Inflammatory macrophage treated with lipopolysaccharide for 1 hour (primary cell): ENCODE measurements around the gene KRTAP5-9.
"Not testable (repeated sequence)": the region's sequence is repeated elsewhere in the genome, so short reads cannot be mapped to it uniquely, and the experiment has no call there.

Experiments used
- DNase-seq, 2 donors: peaks; one replicate each; pipeline ENCODE4 v3.0.0-alpha.2; 2020 to 2022

The KRTAP5-9 gene

DNA sequence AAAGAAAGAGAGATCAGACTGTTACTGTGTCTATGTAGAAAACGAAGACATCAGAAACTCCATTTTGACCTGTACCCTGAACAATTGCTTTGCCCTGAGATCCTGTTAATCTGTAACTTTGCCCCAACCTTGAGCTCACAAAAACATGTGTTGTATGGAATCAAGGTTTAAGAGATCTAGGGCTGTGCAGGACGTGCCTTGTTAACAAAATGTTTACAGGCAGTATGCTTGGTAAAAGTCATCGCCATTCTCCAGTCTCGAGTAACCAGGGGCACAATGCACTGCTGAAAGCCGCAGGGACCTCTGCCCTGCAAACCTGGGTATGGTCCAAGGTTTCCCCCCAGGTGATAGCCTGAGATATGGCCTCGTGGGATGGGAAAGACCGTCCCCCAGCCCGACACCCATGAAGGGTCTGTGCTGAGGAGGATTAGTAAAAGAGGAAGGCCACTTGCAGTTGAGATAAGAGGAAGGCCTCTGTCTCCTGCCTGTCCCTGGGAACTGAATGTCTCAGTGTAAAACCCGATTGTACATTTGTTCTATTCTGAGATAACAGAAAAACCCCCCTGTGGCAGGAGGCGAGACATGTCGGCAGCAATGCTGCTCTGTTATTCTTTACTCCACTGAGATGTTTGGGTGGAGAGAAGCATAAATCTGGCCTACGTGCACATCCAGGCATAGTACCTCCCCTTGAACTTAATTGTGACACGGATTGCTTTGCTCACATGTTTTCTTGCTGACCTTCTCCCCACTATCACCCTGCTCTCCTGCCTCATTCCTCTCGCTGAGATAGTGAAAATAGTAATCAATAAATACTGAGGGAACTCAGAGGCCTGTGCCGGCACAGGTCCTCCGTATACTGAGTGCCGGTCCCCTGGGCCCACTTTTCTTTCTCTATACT is 13.3 kb upstream of the KRTAP5-9 start:
- peak in 1 of 2 donors; percentile 9 for DNase-seq

DNA sequence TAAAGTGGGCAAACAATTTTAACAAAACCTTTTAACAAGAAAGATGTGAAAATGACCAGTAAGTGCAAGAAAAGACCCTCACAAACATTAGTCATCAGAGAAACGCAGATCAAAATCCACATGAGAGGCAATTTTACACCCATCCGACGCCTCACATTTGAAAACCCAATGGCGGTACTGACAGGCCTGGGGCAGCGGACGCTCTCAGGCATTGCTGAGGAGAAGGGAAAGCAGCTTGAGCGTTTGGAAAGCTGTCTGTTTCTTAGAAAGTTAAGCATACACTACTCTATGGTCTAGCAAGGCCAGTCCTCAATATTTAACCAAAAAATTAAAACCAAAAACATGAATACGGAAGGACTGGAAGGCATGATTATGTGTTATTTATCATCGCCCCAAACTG is 12.4 kb upstream of the KRTAP5-9 start:
- DNase-seq: no peak

DNA sequence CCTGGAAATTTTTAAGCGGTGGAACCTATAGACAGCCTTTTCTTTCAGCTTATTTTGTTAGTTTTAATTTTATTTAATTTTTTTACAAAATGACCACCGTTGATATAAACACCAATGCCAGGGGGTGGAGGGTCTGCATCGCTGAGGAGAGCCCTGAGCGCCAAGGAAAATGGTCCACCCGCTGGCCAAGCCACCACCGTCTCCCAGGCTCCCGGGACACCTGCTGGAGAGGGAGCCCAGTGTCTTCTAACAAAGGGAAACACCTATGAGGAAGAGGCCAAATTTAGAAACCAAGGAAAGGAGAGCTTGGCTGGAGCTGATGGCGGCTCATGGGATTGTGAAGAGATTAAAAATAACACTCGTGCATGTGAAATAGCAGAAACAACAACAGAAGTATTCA is 10.7 kb upstream of the KRTAP5-9 start:
- DNase-seq: no peak

DNA sequence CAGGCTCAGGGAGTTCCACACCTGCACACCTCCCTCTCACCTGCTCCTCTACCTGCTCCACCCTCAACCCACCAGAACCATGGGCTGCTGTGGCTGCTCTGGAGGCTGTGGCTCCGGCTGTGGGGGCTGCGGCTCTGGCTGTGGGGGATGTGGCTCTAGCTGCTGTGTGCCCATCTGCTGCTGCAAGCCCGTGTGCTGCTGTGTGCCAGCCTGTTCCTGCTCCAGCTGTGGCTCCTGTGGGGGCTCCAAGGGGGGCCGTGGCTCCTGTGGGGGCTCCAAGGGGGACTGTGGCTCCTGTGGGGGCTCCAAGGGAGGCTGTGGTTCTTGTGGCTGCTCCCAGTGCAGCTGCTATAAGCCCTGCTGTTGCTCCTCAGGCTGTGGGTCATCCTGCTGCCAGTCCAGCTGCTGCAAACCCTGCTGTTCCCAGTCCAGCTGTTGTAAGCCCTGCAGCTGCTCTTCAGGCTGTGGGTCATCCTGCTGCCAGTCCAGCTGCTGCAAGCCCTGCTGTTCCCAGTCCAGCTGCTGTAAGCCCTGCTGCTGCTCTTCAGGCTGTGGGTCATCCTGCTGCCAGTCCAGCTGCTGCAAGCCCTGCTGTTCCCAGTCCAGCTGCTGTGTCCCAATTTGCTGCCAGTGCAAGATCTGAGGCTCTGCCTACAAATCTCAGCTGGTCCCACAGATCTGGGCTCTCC is 10.1 kb upstream of the KRTAP5-9 start, which contains the start of gene KRTAP5-8:
Gene KRTAP5-8 (plus strand): TSS at position 49 of the 689 bp plus-strand sequence. CDS start 31 bp downstream, at position 80.
- not testable (repeated sequence) for DNase-seq

DNA sequence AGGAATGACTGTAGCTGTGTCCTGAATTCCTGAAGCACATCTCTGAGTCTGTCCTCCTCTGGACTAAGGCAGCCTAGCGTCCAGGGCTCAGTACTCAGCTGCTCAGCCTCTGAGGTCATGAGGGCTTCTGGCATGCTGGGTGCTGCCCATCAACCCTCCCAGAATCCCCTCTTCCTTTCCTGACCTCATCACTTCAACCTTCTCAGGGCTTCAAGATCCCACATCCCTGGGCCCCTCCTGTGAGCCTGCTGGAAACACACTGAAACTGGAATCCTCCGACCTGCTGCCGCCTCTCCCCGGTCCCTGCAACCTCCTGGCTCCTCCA is 9.6 kb upstream of the KRTAP5-9 start:
- no peak for DNase-seq

GRCh38 chr11:71539017-71539416 is 9.2 kb upstream of the KRTAP5-9 start:
- no peak for DNase-seq

- DNase-seq: not testable (repeated sequence)
Observed at GRCh38 chr11:71539971-71540370, 8.2 kb upstream of the KRTAP5-9 start.

GRCh38 chr11:71540521-71541304 is 7.5 kb upstream of the KRTAP5-9 start:
- peak; percentile 9 to 21 for DNase-seq

DNA sequence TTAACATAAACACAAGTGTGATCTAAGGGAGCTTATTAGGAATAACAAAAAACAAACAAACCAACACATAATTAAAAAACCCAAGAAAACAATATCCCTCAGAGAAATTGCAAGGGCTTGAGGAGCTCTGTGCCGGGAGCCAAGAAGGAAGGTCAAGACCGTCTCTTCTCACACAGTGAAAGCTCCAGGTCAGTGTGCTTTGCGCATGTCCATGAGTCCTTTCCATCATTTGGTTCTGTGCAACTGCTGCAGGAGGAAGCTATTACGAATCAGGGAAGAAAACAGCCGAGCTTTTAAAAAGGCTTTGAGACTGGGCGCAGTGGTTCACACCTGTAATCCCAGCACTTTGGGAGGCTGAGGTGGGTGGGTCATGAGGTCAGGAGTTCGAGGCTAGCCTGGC is 5.8 kb upstream of the KRTAP5-9 start:
- no peak for DNase-seq

DNA sequence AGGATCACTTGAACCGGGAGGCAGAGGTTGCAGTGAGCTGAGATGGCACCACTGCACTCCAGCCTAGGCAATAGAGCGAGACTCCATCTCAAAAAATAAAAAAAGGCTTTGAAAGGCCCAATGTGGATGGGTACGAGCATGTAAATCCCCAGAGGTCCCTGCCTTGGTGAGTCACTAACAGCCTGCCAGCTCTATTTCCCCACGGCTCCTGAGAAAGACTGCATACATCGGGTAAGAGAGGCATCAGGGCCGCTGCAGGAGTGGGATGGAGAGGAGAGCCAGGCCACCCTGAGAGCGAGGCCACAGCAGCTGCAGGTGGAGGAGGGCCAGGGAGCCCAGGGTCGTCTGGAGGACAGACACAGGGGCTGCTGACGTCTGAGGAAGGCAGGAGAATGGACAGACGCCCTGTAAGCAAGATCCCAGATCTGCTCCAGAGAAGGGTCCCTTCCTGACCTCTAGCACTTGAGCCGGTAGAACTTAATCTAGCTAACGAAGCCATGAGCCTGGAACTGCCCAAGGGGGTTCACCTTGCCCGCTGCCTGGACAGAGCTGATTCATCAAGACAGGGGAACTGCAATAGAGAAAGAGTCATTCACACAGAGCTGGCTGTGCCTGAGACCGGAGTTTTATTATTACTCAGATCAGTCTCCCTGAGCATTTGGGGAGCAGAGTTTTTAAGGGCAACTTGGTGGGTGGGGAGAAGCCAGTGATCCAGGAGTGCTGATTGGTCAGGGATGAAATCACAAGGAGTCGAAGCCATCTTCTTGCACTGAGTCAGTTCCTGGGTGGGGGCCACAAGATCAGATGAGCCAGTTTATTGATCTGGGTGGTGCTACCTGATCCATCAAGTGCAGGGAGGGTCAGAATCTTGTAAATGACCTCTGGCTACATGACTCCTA is 5.1 kb upstream of the KRTAP5-9 start:
- peak; percentile 56 to 92 for DNase-seq

DNA sequence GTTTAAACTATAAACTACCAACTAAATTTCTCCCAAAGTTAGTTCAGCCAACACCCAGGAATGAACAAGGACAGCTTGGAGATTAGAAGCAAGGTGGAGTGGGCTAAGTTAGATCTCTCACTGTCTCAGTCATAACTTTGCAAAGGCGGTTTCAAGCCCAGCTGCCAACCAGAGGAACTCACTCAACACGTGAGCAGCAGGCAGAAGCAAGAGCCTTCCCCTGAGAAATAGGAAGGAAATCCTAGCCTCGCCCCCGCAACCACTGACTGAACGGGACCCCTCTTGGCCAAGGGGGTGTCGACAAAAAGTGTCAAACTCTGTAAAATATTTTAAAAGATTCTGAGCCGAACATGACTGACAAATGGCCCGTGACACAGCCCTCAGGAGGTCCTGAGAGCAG is 4.4 kb upstream of the KRTAP5-9 start:
- peak; percentile 62 to 84 for DNase-seq

DNA sequence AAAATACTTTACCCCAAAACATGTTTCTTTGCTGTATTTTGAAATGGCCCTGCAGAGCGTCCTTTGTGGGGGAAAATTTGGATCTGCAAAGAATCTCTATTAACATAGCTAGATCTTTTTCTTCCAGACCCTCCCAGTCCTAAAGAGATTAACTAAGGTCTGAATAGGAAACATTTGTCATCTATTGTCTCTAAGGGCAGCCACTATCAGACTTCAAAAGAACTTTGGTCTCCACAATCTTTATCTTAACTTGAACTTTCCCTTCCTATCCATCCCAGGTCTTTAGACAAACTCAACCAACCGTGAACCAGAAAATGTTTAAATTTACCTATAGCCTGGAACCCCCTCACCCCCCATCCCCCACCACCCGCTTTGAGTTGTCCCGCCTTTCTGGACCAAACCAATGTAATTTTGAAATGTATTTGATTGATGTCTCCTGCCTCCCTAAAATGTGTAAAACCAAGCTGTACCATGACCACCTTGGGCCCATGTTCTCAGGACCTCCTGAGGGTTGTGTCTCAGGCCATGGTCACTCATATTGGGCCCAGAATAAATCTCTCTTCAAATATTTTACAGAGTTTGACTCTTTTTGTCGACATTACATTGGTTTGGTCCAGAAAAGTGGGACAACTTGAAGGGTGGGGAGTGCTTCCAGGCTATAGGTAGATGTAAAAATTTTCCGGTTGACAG is 3.5 kb upstream of the KRTAP5-9 start:
- no peak for DNase-seq

- no peak for DNase-seq
Observed at GRCh38 chr11:71545405-71545966, 2.7 kb upstream of the KRTAP5-9 start.

DNA sequence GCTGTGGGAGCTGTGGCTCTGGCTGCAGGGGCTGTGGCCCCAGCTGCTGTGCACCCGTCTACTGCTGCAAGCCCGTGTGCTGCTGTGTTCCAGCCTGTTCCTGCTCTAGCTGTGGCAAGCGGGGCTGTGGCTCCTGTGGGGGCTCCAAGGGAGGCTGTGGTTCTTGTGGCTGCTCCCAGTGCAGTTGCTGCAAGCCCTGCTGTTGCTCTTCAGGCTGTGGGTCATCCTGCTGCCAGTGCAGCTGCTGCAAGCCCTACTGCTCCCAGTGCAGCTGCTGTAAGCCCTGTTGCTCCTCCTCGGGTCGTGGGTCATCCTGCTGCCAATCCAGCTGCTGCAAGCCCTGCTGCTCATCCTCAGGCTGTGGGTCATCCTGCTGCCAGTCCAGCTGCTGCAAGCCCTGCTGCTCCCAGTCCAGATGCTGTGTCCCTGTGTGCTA is 514 bp downstream of the KRTAP5-9 start:
- DNase-seq: no peak

DNA sequence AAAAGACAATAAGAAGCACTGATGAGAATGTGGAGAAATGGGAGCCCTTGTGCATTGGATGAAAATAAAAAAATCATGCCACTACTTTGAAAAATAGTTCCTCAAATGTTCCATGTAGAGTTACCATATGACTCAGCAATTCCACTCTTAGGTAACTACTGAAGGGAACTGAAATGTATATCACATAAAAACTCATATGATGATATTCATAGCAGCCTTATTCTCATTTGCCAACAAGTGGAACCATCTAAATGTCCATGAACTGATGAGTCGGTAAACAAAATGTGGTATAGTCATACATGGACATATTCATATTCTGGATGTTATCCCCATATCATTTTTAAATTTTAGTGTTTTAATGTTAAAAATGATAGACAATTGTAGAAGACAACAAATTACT is 3.5 kb downstream of the KRTAP5-9 start:
- DNase-seq: peak; percentile 77 to 80

DNA sequence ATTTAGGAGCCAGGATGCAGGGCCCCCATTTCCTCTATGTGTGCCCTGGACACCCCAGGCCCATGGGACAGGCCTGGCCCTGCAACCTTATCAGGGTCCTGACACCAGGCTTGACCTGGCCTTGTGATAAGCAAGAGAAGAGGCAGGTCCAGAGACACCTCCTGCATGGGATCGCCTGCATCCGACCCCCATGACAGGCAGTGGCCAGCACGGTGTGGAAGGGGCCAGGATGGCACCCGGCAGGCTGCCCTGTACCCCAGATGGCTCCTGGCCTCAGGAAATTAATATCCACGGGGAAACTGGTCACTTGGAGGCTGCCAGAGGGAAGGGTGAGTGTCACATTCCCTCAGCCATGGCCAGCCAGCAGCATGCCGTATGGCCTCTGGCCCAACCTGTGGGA is 6.8 kb downstream of the KRTAP5-9 start:
- DNase-seq: no peak

GRCh38 chr11:71555508-71555907 is 7.3 kb downstream of the KRTAP5-9 start:
- no peak for DNase-seq

DNA sequence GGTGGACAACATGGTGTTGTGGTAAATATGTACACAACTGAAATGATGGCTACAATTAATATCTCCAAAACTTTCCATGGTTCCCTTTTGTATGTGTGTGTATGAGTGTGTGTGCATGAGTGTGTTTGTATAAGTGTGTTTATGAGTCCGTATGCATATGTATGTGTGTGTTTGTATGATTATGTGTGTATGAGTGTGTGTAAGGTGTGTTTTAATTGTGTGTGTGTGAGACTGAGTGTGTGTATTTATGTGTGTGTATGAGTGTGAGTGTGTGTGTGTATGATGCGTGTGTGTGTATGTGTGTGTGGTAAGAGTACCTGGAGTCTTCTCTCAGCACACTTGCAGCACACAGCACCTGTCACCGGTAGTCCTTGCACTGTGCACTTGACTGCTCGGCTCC is 7.8 kb downstream of the KRTAP5-9 start:
- no peak for DNase-seq

DNA sequence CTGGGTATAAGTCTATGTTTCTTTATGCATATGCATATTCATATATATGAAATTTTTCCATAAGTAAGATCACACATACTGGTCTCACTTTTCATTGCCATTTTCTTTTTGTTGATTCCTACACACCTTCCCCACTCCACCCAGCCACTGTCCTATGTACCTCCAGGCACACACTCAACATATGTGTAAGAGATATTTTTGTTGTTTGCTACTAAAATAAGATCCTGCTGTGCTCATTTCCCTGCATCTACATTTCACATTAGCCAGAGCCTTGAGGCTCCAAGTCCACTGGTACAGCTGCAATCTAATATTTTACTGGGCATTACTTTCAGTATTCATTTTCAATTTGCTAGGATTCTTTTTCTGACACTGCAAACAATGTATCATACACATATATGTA is 9.0 kb downstream of the KRTAP5-9 start:
- DNase-seq: no peak

GRCh38 chr11:71558996-71559395 is 10.8 kb downstream of the KRTAP5-9 start:
- no peak for DNase-seq

DNA sequence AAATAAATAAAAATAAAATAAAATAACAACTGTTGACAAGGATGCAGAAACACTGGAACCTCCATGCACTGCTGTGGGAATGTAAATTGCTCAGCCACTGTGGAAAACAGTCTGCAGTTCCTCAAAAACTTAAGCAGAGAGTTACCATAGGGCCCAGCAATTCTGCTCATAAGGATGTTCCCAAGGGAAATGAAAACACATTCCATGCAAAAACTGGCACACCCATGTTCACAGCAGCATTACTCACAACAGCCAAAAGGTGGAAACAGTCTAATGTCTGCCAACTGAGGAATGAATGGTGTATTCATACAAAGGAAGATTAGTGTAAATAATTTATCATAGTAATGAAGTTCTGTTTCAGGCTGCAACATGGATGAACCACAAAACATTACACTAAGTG is 13.9 kb downstream of the KRTAP5-9 start:
- no peak for DNase-seq
